Endothelial cell of umbilical vein (primary cell): ENCODE results near the gene GLRA2.

ENCODE experiments used
- CTCF ChIP-seq, 2 donors: IDR thresholded peaks; 1 replicate in 1 of 2; 2 replicates in 1 of 2; pipeline ENCODE4 v1.5.1; 2011; ENCODE audit warnings: low read length in 2 of 2, mild to moderate bottlenecking in 2 of 2, moderate library complexity in 2 of 2, control low read depth in 1 of 2, inconsistent platforms in 1 of 2, low read depth in 1 of 2; ENCODE audit not compliant: insufficient read depth in 1 of 2; ENCODE audit errors: extremely low read depth in 1 of 2
- POLR2A ChIP-seq: IDR thresholded peaks from 2 replicates; pipeline ENCODE4 v1.6.1; 2012; ENCODE audit warnings: low read depth, mild to moderate bottlenecking, control low read depth, low read length

GRCh38 chrX:14717949-14718348 lies 188.6 kb downstream of the GLRA2 start:
- TF ChIP-seq CTCF (IDR thresholded peaks at IDR 0.05; ENCODE audit: extremely low read depth in 1 of 2, insufficient read depth in 1 of 2, low read depth in 1 of 2, low read length in 2 of 2): no peak
- no peak for TF ChIP-seq POLR2A
